ENCODE data around the gene RC3H2.
"Not testable (repeated sequence)": the region's sequence is repeated elsewhere in the genome, so short reads cannot be mapped to it uniquely, and the experiment has no call there.

The RC3H2 gene

GRCh38 chr9:122844137-122844536 is 61.0 kb downstream of the RC3H2 start:
- no peak for FAIRE-seq

GRCh38 chr9:122841501-122841900 is 63.7 kb downstream of the RC3H2 start:
- no peak for FAIRE-seq

- FAIRE-seq = not testable (repeated sequence)
These were observed 66.7 kb downstream of the RC3H2 start for GRCh38 chr9:122838441-122838840.

GRCh38 chr9:122837266-122837850 is 67.8 kb downstream of the RC3H2 start:
- FAIRE-seq = no peak

- no peak for FAIRE-seq
These were observed 69.8 kb downstream of the RC3H2 start for GRCh38 chr9:122835313-122835731.

- no peak for FAIRE-seq
These were observed 73.0 kb downstream of the RC3H2 start for GRCh38 chr9:122832194-122832593.

- FAIRE-seq = not testable (repeated sequence)
These were observed 76.2 kb downstream of the RC3H2 start for GRCh38 chr9:122828965-122829284.

GRCh38 chr9:122827761-122828093 is 77.4 kb downstream of the RC3H2 start:
- FAIRE-seq = no peak

GRCh38 chr9:122822938-122823337 is 82.2 kb downstream of the RC3H2 start:
- no peak for FAIRE-seq

- no peak for FAIRE-seq
These were observed 83.1 kb downstream of the RC3H2 start for GRCh38 chr9:122822056-122822455.

- FAIRE-seq = no peak
These were observed 83.7 kb downstream of the RC3H2 start for GRCh38 chr9:122821278-122821943.

GRCh38 chr9:122820490-122820845 is 84.7 kb downstream of the RC3H2 start:
- FAIRE-seq = no peak

- no peak for FAIRE-seq
These were observed 85.2 kb downstream of the RC3H2 start for GRCh38 chr9:122819791-122820489.

- no peak for FAIRE-seq
These were observed 85.8 kb downstream of the RC3H2 start for GRCh38 chr9:122819326-122819725.

- no peak for FAIRE-seq
These were observed 88.8 kb downstream of the RC3H2 start for GRCh38 chr9:122816163-122816867.

GRCh38 chr9:122815544-122815943 is 89.6 kb downstream of the RC3H2 start:
- FAIRE-seq = no peak

GRCh38 chr9:122814545-122814944 is 90.6 kb downstream of the RC3H2 start:
- FAIRE-seq = no peak

- FAIRE-seq = no peak
These were observed 92.4 kb downstream of the RC3H2 start for GRCh38 chr9:122812736-122813135.

- FAIRE-seq = no peak
These were observed 94.7 kb downstream of the RC3H2 start for GRCh38 chr9:122810306-122810946.

- not testable (repeated sequence) for FAIRE-seq
These were observed 95.9 kb downstream of the RC3H2 start for GRCh38 chr9:122809261-122809660.

GRCh38 chr9:122808141-122808540 is 97.0 kb downstream of the RC3H2 start:
- no peak for FAIRE-seq

GRCh38 chr9:122807271-122807900 is 97.8 kb downstream of the RC3H2 start:
- no peak for FAIRE-seq

GRCh38 chr9:122806661-122807060 is 98.5 kb downstream of the RC3H2 start:
- FAIRE-seq = no peak

Data from colon (tissue), 2 donors.